MG63 (cell line): ENCODE measurements around the gene DAGLA. TPM values are rescaled to one million over a fixed set of nuclear protein-coding genes. Genes with fewer than 3 reads are reported as not detected.

Experiments
- DNase-seq: peaks from one replicate; pipeline ENCODE4 v3.0.0-alpha.2; 2020
- H3K27me3 ChIP-seq: fragments of 250-450 bp; sonication (Bioruptor Pico); 2 replicates; pipeline ENCODE4 v1.5.1; 2020; ENCODE audit warnings: mild to moderate bottlenecking, moderate library complexity
- H3K36me3 ChIP-seq: fragments of 250-450 bp; sonication (Bioruptor Pico); 2 replicates; pipeline ENCODE4 v1.5.1; 2020; ENCODE audit warnings: mild to moderate bottlenecking, moderate library complexity
- H3K4me3 ChIP-seq: fragments of 250-450 bp; sonication (Bioruptor Pico); 2 replicates; pipeline ENCODE4 v1.5.1; 2020; ENCODE audit warnings: mild to moderate bottlenecking, moderate library complexity
- H3K9me3 ChIP-seq: fragments of 250-450 bp; sonication (Bioruptor Pico); 2 replicates; pipeline ENCODE4 v1.5.1; 2020; ENCODE audit warnings: mild to moderate bottlenecking, moderate library complexity
- total RNA-seq: library from RNA; depleted of rRNA; stranded (reverse); fragments of >200 nt; shearing (Covaris generic); gene quantifications from 2 replicates; pipeline ENCODE4 v1.2.3, GENCODE V29; 2014; ENCODE audit warnings: low replicate concordance

Gene DAGLA
- total RNA-seq, 1 experiment from 2014 or later = 1.3 TPM

- DNase-seq = no peak
- Histone ChIP-seq H3K4me3 (no peak overlapping the region), H3K27me3 (no peaks in the 10 kb centered on the region), H3K36me3 (no peaks in the 10 kb centered on the region), H3K9me3 (no peaks in the 10 kb centered on the region)
These were observed 31.3 kb downstream of the DAGLA start for GRCh38 chr11:61711498-61711897.

- no peak overlapping the region for H3K4me3 ChIP-seq
- no peaks in the 10 kb centered on the region for H3K9me3 ChIP-seq
- H3K36me3 ChIP-seq = no peaks in the 10 kb centered on the region
- DNase-seq = no peak
- no peaks in the 10 kb centered on the region for H3K27me3 ChIP-seq
These were observed 32.1 kb downstream of the DAGLA start for GRCh38 chr11:61712314-61712713.

- DNase-seq = no peak
- no peaks in the 10 kb centered on the region for H3K27me3 ChIP-seq
- H3K9me3 ChIP-seq = no peaks in the 10 kb centered on the region
- no peaks in the 10 kb centered on the region for H3K36me3 ChIP-seq
- no peak overlapping the region for H3K4me3 ChIP-seq
These were observed 32.7 kb downstream of the DAGLA start for GRCh38 chr11:61712846-61713245.

- Histone ChIP-seq H3K27me3 (no peaks in the 10 kb centered on the region), H3K36me3 (no peaks in the 10 kb centered on the region), H3K4me3 (no peak overlapping the region), H3K9me3 (no peaks in the 10 kb centered on the region)
- DNase-seq = no peak
These were observed 33.3 kb downstream of the DAGLA start for GRCh38 chr11:61713464-61713863.

- no peak for DNase-seq
- Histone ChIP-seq H3K9me3 (no peaks in the 10 kb centered on the region), H3K4me3 (no peak overlapping the region), H3K27me3 (no peaks in the 10 kb centered on the region), H3K36me3 (no peaks in the 10 kb centered on the region)
These were observed 33.7 kb downstream of the DAGLA start for GRCh38 chr11:61713906-61714305.

GRCh38 chr11:61714316-61714715, 34.1 kb downstream of the DAGLA start:
- no peak overlapping the region for H3K4me3 ChIP-seq
- no peaks in the 10 kb centered on the region for H3K36me3 ChIP-seq
- no peak for DNase-seq
- H3K9me3 ChIP-seq = no peaks in the 10 kb centered on the region
- no peaks in the 10 kb centered on the region for H3K27me3 ChIP-seq

- no peak for DNase-seq
- Histone ChIP-seq H3K9me3 (no peaks in the 10 kb centered on the region), H3K36me3 (no peaks in the 10 kb centered on the region)
These were observed 34.7 kb downstream of the DAGLA start for GRCh38 chr11:61714916-61715315.

GRCh38 chr11:61715867-61716266, 35.7 kb downstream of the DAGLA start:
- DNase-seq = no peak
- no peaks in the 10 kb centered on the region for H3K9me3 ChIP-seq
- no peaks in the 10 kb centered on the region for H3K27me3 ChIP-seq
- H3K4me3 ChIP-seq = no peak overlapping the region
- no peaks in the 10 kb centered on the region for H3K36me3 ChIP-seq

More at GRCh38 chr11:61714916-61715315, 34.7 kb downstream of the DAGLA start:
- Histone ChIP-seq H3K4me3 (no peak overlapping the region), H3K27me3 (no peaks in the 10 kb centered on the region)

GRCh38 chr11:61716478-61717285, 36.5 kb downstream of the DAGLA start:
- no peak for DNase-seq
- Histone ChIP-seq H3K27me3 (no peaks in the 10 kb centered on the region), H3K36me3 (no peaks in the 10 kb centered on the region), H3K9me3 (no peaks in the 10 kb centered on the region), H3K4me3 (no peak overlapping the region)

GRCh38 chr11:61717286-61718033, 37.3 kb downstream of the DAGLA start:
- no peaks in the 10 kb centered on the region for H3K9me3 ChIP-seq
- no peak overlapping the region for H3K4me3 ChIP-seq
- DNase-seq = no peak
- H3K27me3 ChIP-seq = no peaks in the 10 kb centered on the region
- no peaks in the 10 kb centered on the region for H3K36me3 ChIP-seq

GRCh38 chr11:61718046-61718531, 37.9 kb downstream of the DAGLA start:
- Histone ChIP-seq H3K36me3 (no peaks in the 10 kb centered on the region), H3K4me3 (no peak overlapping the region), H3K27me3 (no peaks in the 10 kb centered on the region), H3K9me3 (no peaks in the 10 kb centered on the region)
- DNase-seq = no peak

- Histone ChIP-seq H3K36me3 (no peaks in the 10 kb centered on the region), H3K9me3 (no peaks in the 10 kb centered on the region), H3K27me3 (no peaks in the 10 kb centered on the region), H3K4me3 (no peak overlapping the region)
- no peak for DNase-seq
These were observed 38.6 kb downstream of the DAGLA start for GRCh38 chr11:61718621-61719302.

GRCh38 chr11:61719978-61720377, 39.8 kb downstream of the DAGLA start:
- DNase-seq = no peak
- no peaks in the 10 kb centered on the region for H3K27me3 ChIP-seq
- H3K36me3 ChIP-seq = no peaks in the 10 kb centered on the region
- H3K4me3 ChIP-seq = no peak overlapping the region
- H3K9me3 ChIP-seq = no peaks in the 10 kb centered on the region

GRCh38 chr11:61720597-61720996, 40.4 kb downstream of the DAGLA start:
- H3K4me3 ChIP-seq = no peak overlapping the region
- H3K36me3 ChIP-seq = no peaks in the 10 kb centered on the region
- H3K9me3 ChIP-seq = no peaks in the 10 kb centered on the region
- H3K27me3 ChIP-seq = no peaks in the 10 kb centered on the region
- no peak for DNase-seq

- no peak overlapping the region for H3K4me3 ChIP-seq
- no peaks in the 10 kb centered on the region for H3K36me3 ChIP-seq
- H3K9me3 ChIP-seq = no peaks in the 10 kb centered on the region
- DNase-seq = no peak
- H3K27me3 ChIP-seq = no peaks in the 10 kb centered on the region
These were observed 44.2 kb downstream of the DAGLA start for GRCh38 chr11:61724437-61724836.

- Histone ChIP-seq H3K4me3 (no peak overlapping the region), H3K9me3 (no peaks in the 10 kb centered on the region), H3K36me3 (no peaks in the 10 kb centered on the region), H3K27me3 (no peaks in the 10 kb centered on the region)
- no peak for DNase-seq
These were observed 45.6 kb downstream of the DAGLA start for GRCh38 chr11:61725781-61726231.

- Histone ChIP-seq H3K36me3 (no peaks in the 10 kb centered on the region), H3K4me3 (no peak overlapping the region), H3K27me3 (no peaks in the 10 kb centered on the region), H3K9me3 (no peaks in the 10 kb centered on the region)
- DNase-seq = no peak
These were observed 46.6 kb downstream of the DAGLA start for GRCh38 chr11:61726775-61727174.
